HepG2 (cell line): ENCODE results near the gene EBP. TPM values are rescaled to one million over a fixed set of nuclear protein-coding genes. Genes with fewer than 3 reads are reported as not detected.

Source experiments
- ATAC-seq: fragments of 200-7000 bp; cut with Tn5 transposase; 3 replicates; pipeline ENCODE4 v1.9.1; 2020; ENCODE audit warnings: mild to moderate bottlenecking, moderate library complexity
- BruUV-seq: library from RNA; stranded (reverse); fragments of 400-500 nt; replicated peaks from 2 replicates; lab custom pipeline; 2021; lab: Mats Ljungman, UMichigan
- CTCF ChIA-PET: fragments of 300-600 bp; formaldehyde crosslinking; extraction: SDS; loops from one replicate; lab custom pipeline; 2021; ENCODE audit warnings: low total read pairs, inconsistent platforms, low intra/inter-chr PET ratio; lab: Yijun Ruan, JAX
- POLR2A ChIA-PET: fragments of 350-600 bp; sonication (Branson Sonifier 250); formaldehyde crosslinking; loops from one replicate; lab custom pipeline; 2020; ENCODE audit warnings: antibody characterized with exemption, inconsistent platforms; lab: Yijun Ruan, JAX
- DNase-seq: peaks from one replicate; pipeline ENCODE4 v3.0.0-alpha.2; 2015; ENCODE audit warnings: low spot score
- FAIRE-seq: peaks from 3 replicates; lab custom pipeline; 2011; peaks lifted over from hg19 to GRCh38; lab: Jason Lieb, UNC
- H2AFZ ChIP-seq: one replicate; pipeline ENCODE4 v1.6.1; 2011; ENCODE audit warnings: low read length, inconsistent platforms
- H3K27ac ChIP-seq: fragments of 300-600 bp; 3 replicates; pipeline ENCODE4 v1.8.0; 2011; ENCODE audit warnings: mixed run types, mild to moderate bottlenecking, mixed read lengths, low read length, inconsistent platforms; ENCODE audit not compliant: insufficient read depth; ENCODE audit errors: extremely low read length
- H3K27me3 ChIP-seq, 2 experiments: fragments of 200-600 bp in 1 of 2; 2 replicates in 1 of 2; 3 replicates in 1 of 2; pipeline versions ENCODE4 v1.6.0 to v1.8.0; 2011; ENCODE audit warnings: low read length in 2 of 2, mild to moderate bottlenecking in 2 of 2, moderate library complexity in 2 of 2, inconsistent platforms in 1 of 2; ENCODE audit not compliant: insufficient read depth in 2 of 2, control insufficient read depth in 1 of 2
- H3K36me3 ChIP-seq, 2 experiments: fragments of 200-600 bp in 1 of 2; replicated peaks in 1 of 2; 2 replicates in 1 of 2; 3 replicates in 1 of 2; pipeline versions ENCODE4 v1.5.1 to v1.8.0; 2011; ENCODE audit warnings: low read length in 2 of 2, inconsistent platforms in 1 of 2; ENCODE audit not compliant: insufficient read depth in 2 of 2, control insufficient read depth in 1 of 2
- H3K4me1 ChIP-seq: 2 replicates; pipeline ENCODE4 v1.5.1; 2012; ENCODE audit warnings: low read length, inconsistent platforms; ENCODE audit not compliant: insufficient read depth
- H3K4me2 ChIP-seq: 2 replicates; pipeline ENCODE4 v1.6.0; 2011; ENCODE audit warnings: low read depth, low read length, inconsistent platforms
- H3K4me3 ChIP-seq, 3 experiments: fragments of 200-600 bp in 1 of 3; sonication (generic), shearing (Covaris generic) in 1 of 3; replicated peaks in 1 of 3; 2 replicates each; pipeline ENCODE4 v1.5.1; 2011 to 2016; ENCODE audit warnings: low read length in 3 of 3, inconsistent platforms in 2 of 3, low read depth in 2 of 3, mild to moderate bottlenecking in 2 of 3, control low read depth in 1 of 3, mixed read lengths in 1 of 3; ENCODE audit not compliant: insufficient read depth in 1 of 3
- H3K79me2 ChIP-seq: one replicate; pipeline ENCODE4 v1.6.1; 2011; ENCODE audit warnings: low read length, inconsistent platforms; ENCODE audit not compliant: insufficient read depth
- H3K9ac ChIP-seq: 2 replicates; pipeline ENCODE4 v1.6.0; 2011; ENCODE audit warnings: mild to moderate bottlenecking, low read depth, low read length, inconsistent platforms; ENCODE audit not compliant: insufficient read depth
- H3K9me3 ChIP-seq: 2 replicates; pipeline ENCODE4 v1.5.1; 2012; ENCODE audit warnings: mild to moderate bottlenecking, low read length
- H4K20me1 ChIP-seq: 2 replicates; pipeline ENCODE4 v1.6.0; 2011; ENCODE audit warnings: inconsistent platforms, mild to moderate bottlenecking, low read length, moderate library complexity; ENCODE audit not compliant: insufficient read depth
- CENPX ChIP-seq: sonication (generic); formaldehyde crosslinking; IDR thresholded peaks from 2 replicates; pipeline ENCODE4 v1.9.0; 2021; ENCODE audit warnings: mild to moderate bottlenecking, missing genetic modification reagents, moderate library complexity
- POLR2A ChIP-seq, 2 experiments: IDR thresholded peaks; 2 replicates each; pipeline ENCODE4 v1.6.1; 2011; ENCODE audit warnings: low read depth in 2 of 2, low read length in 2 of 2, mild to moderate bottlenecking in 1 of 2, moderate library complexity in 1 of 2; ENCODE audit not compliant: insufficient read depth in 1 of 2
- RARG ChIP-seq: sonication (generic); formaldehyde crosslinking; IDR thresholded peaks from 2 replicates; pipeline ENCODE4 v1.4.0; 2020; ENCODE audit warnings: low read depth, mild to moderate bottlenecking, missing genetic modification reagents
- ZSCAN30 ChIP-seq: sonication (generic); formaldehyde crosslinking; IDR thresholded peaks from 2 replicates; pipeline ENCODE4 v1.5.0; 2020; ENCODE audit warnings: mild to moderate bottlenecking, missing genetic modification reagents
- ZZZ3 ChIP-seq: sonication (generic); formaldehyde crosslinking; IDR thresholded peaks from 2 replicates; pipeline ENCODE4 v1.4.0; 2020; ENCODE audit warnings: missing genetic modification reagents, mild to moderate bottlenecking, borderline replicate concordance
- WGBS: methylation state at CpG from one replicate; pipeline ENCODE4 v1.1.6; 2017; ENCODE audit warnings: low lambda C conversion rate; 5-methylcytosine and 5-hydroxymethylcytosine counted together
- in situ Hi-C: cut with HindIII; loops from 2 replicates; pipeline ENCODE4 v1.10.0; 2017; ENCODE audit warnings: low pct_unique_long_range_greater_than_20kb; ENCODE audit not compliant: extremely low pct_ligation_motif_present
- intact Hi-C: fragments of 100-400 bp; cut with micrococcal nuclease; formaldehyde crosslinking; loops from one replicate; pipeline ENCODE4 v1.10.0; 2022; ENCODE audit not compliant: unreplicated experiment
- polyA plus RNA-seq, 8 experiments: library from polyadenylated mRNA; depleted of rRNA in 3 of 8; stranded (reverse) in 7 of 8; unstranded in 1 of 8; fragments of >200 nt; fragmentation: Illumina TruSeq in 4 of 8; extraction: Trizol in 4 of 8; gene quantifications; 2 replicates each; pipeline versions ENCODE4 v1.2.1 to v1.2.3, GENCODE V29; 2011 to 2016; ENCODE audit warnings: low read depth in 4 of 8, missing spikeins in 1 of 8, mixed read lengths in 1 of 8; ENCODE audit not compliant: insufficient read depth in 1 of 8
- total RNA-seq, 5 experiments: library from RNA; depleted of rRNA; stranded (reverse); fragments of >200 nt; fragmentation: Illumina TruSeq; extraction: Trizol; gene quantifications; 2 replicates each; pipeline ENCODE4 v1.2.3, GENCODE V29; 2016; ENCODE audit warnings: low read depth in 1 of 5
- TF ChIP-seq, protein P1 (sequence below): sonication (generic); formaldehyde crosslinking; IDR thresholded peaks from 2 replicates; pipeline ENCODE4 v1.4.0; 2020; ENCODE audit warnings: missing genetic modification reagents
- TF ChIP-seq, protein P2 (sequence below): sonication (generic); formaldehyde crosslinking; IDR thresholded peaks from 2 replicates; pipeline ENCODE4 v1.8.0; 2022; ENCODE audit warnings: low read depth, missing genetic modification reagents
- TF ChIP-seq, protein P3 (sequence below): sonication (generic); formaldehyde crosslinking; IDR thresholded peaks from 2 replicates; pipeline ENCODE4 v1.4.0; 2020; ENCODE audit warnings: low read depth, mild to moderate bottlenecking, missing genetic modification reagents

The EBP gene
- total and polyA plus RNA-seq, 2 of the 13 experiments (the other 11 are each of a cell fraction or from before 2014, with no cell fraction given): 106 to 260 TPM

DNA sequence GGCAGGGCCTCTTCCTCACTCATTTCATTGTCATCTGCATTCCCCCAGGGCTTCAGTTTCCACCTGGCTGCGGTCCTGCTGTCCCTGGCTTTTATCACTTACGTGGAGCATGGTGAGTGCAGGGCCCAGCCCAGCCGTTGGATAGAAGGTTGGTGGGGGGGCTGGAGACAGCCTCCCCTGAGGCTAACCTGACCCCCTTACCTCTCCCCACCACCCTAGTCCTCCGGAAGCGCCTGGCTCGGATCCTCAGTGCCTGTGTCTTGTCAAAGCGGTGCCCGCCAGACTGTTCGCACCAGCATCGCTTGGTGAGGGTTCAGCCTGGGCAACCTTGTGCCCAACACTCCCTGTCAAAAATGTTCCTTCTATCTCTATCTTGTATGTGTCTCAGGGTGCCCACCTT, 5.8 kb upstream of the EBP start:
- H3K27ac ChIP-seq: no peak overlapping the region
- in situ Hi-C loops: no loop called here
- no peak for DNase-seq
- no peak overlapping the region for H2AFZ ChIP-seq
- H3K79me2 ChIP-seq: no peaks in the 10 kb centered on the region
- BruUV-seq: no TSS peak
- H3K27me3 ChIP-seq: no peaks in the 10 kb centered on the region
- TF ChIP-seq ZZZ3 (no peak), POLR2A (IDR thresholded peaks at IDR 0.05; ENCODE audit: insufficient read depth in 1 of 2, low read depth in 2 of 2, low read length in 2 of 2) (no peak), CENPX (CRISPR knock-in tag) (no peak), ZSCAN30 (CRISPR knock-in tag) (no peak), RARG (no peak)
- TF ChIP-seq, protein P1, sequence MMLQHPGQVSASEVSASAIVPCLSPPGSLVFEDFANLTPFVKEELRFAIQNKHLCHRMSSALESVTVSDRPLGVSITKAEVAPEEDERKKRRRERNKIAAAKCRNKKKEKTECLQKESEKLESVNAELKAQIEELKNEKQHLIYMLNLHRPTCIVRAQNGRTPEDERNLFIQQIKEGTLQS (CRISPR knock-in tag): no peak
- TF ChIP-seq, protein P2, sequence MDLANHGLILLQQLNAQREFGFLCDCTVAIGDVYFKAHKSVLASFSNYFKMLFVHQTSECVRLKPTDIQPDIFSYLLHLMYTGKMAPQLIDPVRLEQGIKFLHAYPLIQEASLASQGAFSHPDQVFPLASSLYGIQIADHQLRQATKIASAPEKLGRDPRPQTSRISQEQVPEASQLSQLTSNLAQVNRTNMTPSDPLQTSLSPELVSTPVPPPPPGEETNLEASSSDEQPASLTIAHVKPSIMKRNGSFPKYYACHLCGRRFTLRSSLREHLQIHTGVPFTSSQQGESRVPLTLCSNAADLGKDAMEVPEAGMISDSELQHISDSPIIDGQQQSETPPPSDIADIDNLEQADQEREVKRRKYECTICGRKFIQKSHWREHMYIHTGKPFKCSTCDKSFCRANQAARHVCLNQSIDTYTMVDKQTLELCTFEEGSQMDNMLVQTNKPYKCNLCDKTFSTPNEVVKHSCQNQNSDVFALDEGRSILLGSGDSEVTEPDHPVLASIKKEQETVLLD (CRISPR knock-in tag): no peak
- TF ChIP-seq, protein P3, sequence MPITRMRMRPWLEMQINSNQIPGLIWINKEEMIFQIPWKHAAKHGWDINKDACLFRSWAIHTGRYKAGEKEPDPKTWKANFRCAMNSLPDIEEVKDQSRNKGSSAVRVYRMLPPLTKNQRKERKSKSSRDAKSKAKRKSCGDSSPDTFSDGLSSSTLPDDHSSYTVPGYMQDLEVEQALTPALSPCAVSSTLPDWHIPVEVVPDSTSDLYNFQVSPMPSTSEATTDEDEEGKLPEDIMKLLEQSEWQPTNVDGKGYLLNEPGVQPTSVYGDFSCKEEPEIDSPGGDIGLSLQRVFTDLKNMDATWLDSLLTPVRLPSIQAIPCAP (CRISPR knock-in tag): no peak
- POLR2A ChIA-PET: no interaction called here
- CTCF ChIA-PET: no interaction called here
- H3K9ac ChIP-seq: no peak overlapping the region
- WGBS: 93% methylated on average over 7 of the region's 10 CpGs
- FAIRE-seq: no peak
- H3K9me3 ChIP-seq: no peaks in the 10 kb centered on the region
- no peaks in the 10 kb centered on the region for H4K20me1 ChIP-seq
- intact Hi-C loops: no loop called here
- no peaks in the 10 kb centered on the region for H3K36me3 ChIP-seq
- H3K4me3 ChIP-seq: no peak overlapping the region
- peaks cover 3% of the 10 kb centered on the region for H3K4me1 ChIP-seq
- ATAC-seq: no peak
- no peak overlapping the region for H3K4me2 ChIP-seq
